Chondrocyte (in vitro differentiated cells): Measurements from ENCODE around the gene ZFYVE26. TPM values are rescaled to one million over a fixed set of nuclear protein-coding genes. Genes with fewer than 3 reads are reported as not detected.

Experiments used
- DNase-seq: peaks from one replicate; pipeline ENCODE4 v3.0.0; 2021; ENCODE audit warnings: mixed read lengths, low spot score
- H3K27ac Mint-ChIP-seq: one replicate; pipeline ENCODE4 v1.8.0; 2021; ENCODE audit warnings: mild to moderate bottlenecking, moderate library complexity, mixed read lengths; ENCODE audit not compliant: unreplicated experiment
- H3K27me3 Mint-ChIP-seq: 2 replicates; pipeline ENCODE4 v1.8.0; 2021; ENCODE audit warnings: low read depth, mixed read lengths
- H3K36me3 Mint-ChIP-seq: 2 replicates; pipeline ENCODE4 v1.8.0; 2021; ENCODE audit warnings: low read depth, mixed read lengths
- H3K4me1 Mint-ChIP-seq: 2 replicates; pipeline ENCODE4 v1.8.0; 2021; ENCODE audit warnings: low read depth, mild to moderate bottlenecking, mixed read lengths
- H3K4me3 Mint-ChIP-seq: one replicate; pipeline ENCODE4 v1.8.0; 2021; ENCODE audit warnings: mild to moderate bottlenecking, moderate library complexity, mixed read lengths; ENCODE audit not compliant: unreplicated experiment
- H3K9me3 Mint-ChIP-seq: 2 replicates; pipeline ENCODE4 v1.8.0; 2021; ENCODE audit warnings: low read depth, mixed read lengths
- CTCF ChIP-seq: fragments of 200-600 bp; sonication (generic); IDR thresholded peaks from 2 replicates; pipeline ENCODE4 v1.5.0; 2021; ENCODE audit warnings: antibody characterized with exemption, mild to moderate bottlenecking, moderate library complexity
- long read RNA-seq: library from polyadenylated mRNA; stranded (forward); transcript quantifications from one replicate; pipeline ENCODE4 v2.0.0, GENCODE V29; 2021
- total RNA-seq: library from RNA; stranded (reverse); gene quantifications from 3 replicates; pipeline ENCODE4 v1.2.1, GENCODE V29; 2021

Gene ZFYVE26
- 26.2 to 27.4 TPM (median 27.2 TPM) in 3 replicates for total RNA-seq
- long read RNA-seq, partial matches to known transcripts, result 4 of 4 reads
- long read RNA-seq, other reads (novel, unspliced or antisense), result 0 of 4 reads

- H3K36me3 Mint-ChIP-seq, result peaks cover 1% of the 10 kb centered on the region
- H3K4me1 Mint-ChIP-seq, result peaks cover 37% of the 10 kb centered on the region
- peak within 1 kb of the TSS; percentile 94 for H3K27ac Mint-ChIP-seq
- no peak for TF ChIP-seq CTCF
- DNase-seq, result peak; percentile 95
- H3K27me3 Mint-ChIP-seq, result no peaks in the 10 kb centered on the region
- no peaks in the 10 kb centered on the region for H3K9me3 Mint-ChIP-seq
- H3K4me3 Mint-ChIP-seq, result peak within 1 kb of the TSS; percentile 84
Observed at GRCh38 chr14:67816326-67817002, at the start of gene ZFYVE26. ZFYVE26 (minus strand) TSS chr14:67816590; CDS start chr14:67815963, 627 bp downstream.

DNA sequence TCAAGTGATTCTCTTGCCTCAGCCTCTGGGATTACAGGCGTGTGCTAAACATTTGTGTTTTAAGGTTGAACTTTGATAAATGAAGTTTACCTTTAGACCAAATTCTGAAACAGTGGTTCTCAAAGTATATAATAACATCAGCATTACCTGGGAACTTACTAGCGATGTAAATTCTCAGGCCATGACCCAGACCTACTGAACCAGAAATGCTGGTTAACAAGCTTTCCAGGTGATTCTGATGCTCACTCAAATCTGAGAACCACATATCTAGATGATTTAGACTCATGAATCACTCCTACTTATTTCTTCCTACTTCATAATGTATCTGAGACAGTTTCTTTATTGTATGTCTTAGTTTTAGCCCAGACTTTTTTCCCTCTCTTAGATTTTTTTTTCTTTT is 46.8 kb upstream of the ZFYVE26 start:
- DNase-seq, result no peak
- Mint-ChIP-seq H3K9me3 (peaks cover 7% of the 10 kb centered on the region), H3K27me3 (no peaks in the 10 kb centered on the region), H3K27ac (no peak overlapping the region), H3K4me1 (peaks cover 3% of the 10 kb centered on the region), H3K36me3 (peaks cover 2% of the 10 kb centered on the region), H3K4me3 (no peak overlapping the region)
- TF ChIP-seq CTCF, result no peak

DNA sequence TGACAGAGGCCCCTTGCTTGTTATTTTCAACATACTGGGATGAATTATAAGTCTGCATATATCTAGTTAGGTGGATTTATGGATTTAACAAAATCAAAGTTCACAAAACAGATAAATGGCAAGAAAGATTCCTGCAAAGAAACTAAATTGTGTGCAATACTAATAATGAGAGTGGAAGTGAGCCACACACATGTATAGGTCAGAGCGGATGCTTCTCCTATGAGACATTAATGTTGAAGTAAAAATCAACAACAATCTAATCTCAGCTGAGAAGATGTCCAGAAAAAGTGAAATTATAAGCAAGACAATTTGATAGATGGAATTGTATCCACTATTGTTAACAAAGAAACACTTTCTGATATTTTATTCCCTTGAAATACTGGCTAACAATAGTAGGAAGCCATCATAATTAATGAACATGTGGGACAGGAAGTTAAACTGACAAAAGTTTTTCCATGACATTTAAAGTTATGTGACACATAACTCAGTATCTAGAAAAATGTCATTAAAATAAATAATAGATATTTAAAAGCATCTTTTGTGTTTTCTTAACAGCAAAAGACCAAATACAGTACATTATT is 42.9 kb upstream of the ZFYVE26 start:
- DNase-seq, result no peak
- H3K4me1 Mint-ChIP-seq, result peaks cover 14% of the 10 kb centered on the region
- H3K27me3 Mint-ChIP-seq, result no peaks in the 10 kb centered on the region
- H3K9me3 Mint-ChIP-seq, result no peaks in the 10 kb centered on the region
- no peaks in the 10 kb centered on the region for H3K36me3 Mint-ChIP-seq
- TF ChIP-seq CTCF, result no peak
- no peak overlapping the region for H3K4me3 Mint-ChIP-seq
- no peak overlapping the region for H3K27ac Mint-ChIP-seq

- H3K36me3 Mint-ChIP-seq, result no peaks in the 10 kb centered on the region
- TF ChIP-seq CTCF, result no peak
- no peak for DNase-seq
- no peaks in the 10 kb centered on the region for H3K27me3 Mint-ChIP-seq
- H3K9me3 Mint-ChIP-seq, result no peaks in the 10 kb centered on the region
- H3K4me1 Mint-ChIP-seq, result peaks cover 14% of the 10 kb centered on the region
- no peak overlapping the region for H3K4me3 Mint-ChIP-seq
- H3K27ac Mint-ChIP-seq, result no peak overlapping the region
Observed at GRCh38 chr14:67857778-67858350, 41.5 kb upstream of the ZFYVE26 start.

DNA sequence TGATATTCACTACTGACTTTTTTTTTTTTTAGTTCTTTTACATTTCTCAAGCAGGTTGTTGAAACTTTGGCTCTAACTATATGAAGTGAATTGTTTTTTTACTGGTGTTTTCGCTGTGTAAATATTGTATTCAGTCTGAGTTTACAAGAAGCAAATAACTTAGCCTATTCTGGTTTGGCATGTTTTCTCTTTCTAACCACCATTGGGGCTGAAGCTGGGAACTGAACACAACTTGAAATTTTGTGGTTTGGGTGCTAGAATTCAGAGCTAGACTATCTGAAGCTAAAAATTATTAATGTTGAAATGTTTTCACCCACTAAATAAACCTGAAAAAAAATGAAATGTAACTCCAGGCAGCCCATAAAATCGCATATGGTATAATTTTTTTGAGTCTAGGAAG is 40.4 kb upstream of the ZFYVE26 start:
- Mint-ChIP-seq H3K4me3 (no peak overlapping the region), H3K4me1 (peaks cover 14% of the 10 kb centered on the region), H3K27ac (no peak overlapping the region), H3K9me3 (no peaks in the 10 kb centered on the region), H3K36me3 (no peaks in the 10 kb centered on the region), H3K27me3 (no peaks in the 10 kb centered on the region)
- no peak for TF ChIP-seq CTCF
- DNase-seq, result no peak
